ENCODE data around the gene NIPAL3. TPM values are rescaled to one million over a fixed set of nuclear protein-coding genes. Genes with fewer than 3 reads are reported as not detected.

Gene NIPAL3
- total RNA-seq, 4 donors from 2014 or later, result 25.0 to 36.5 (median 31.3) TPM

DNA sequence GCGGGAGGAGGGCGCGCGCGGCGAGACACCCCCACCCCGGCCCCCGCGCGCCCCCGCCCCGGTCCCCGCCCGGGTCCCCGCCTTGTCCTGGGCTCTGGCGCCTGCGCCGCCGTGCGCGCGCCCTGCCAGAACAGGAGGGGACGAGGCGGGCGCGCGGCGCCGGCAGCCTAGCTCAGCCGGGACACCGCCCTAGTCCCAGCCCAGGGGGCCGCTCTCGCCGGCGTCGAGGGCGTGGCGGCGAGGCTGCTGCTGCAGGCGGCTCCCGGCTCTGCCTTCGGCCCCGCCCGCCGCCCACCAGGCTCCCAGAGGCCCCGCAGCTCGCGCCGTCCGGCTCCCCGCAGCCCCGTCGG is 87.1 kb downstream of the NIPAL3 start, which contains the start of gene RCAN3:
Gene RCAN3, plus strand, starts transcription at position 128 of the 350 bp plus-strand sequence. CDS start 11,537 bp downstream, outside the sequence.
- peaks cover 5 to 48% (median 13%) of the 10 kb centered on the region in 3 donors for H3K4me1 ChIP-seq
- no peaks in the 10 kb centered on the region for H3K9me3 ChIP-seq
- no peaks in the 10 kb centered on the region for H3K27me3 ChIP-seq
- H3K27ac ChIP-seq, result peak within 1 kb of the TSS; percentile 89 to 94 (median 92)
- H3K36me3 ChIP-seq, result peaks cover 0 to 1% (median 0%) of the 10 kb centered on the region in 3 donors
- peak within 1 kb of the TSS; percentile 64 to 87 (median 68) for H3K4me3 ChIP-seq
- intact Hi-C loops (cut with DNase I), result no loop called here
- peak in 2 of 4 donors; percentile 24 to 44 for TF ChIP-seq POLR2A (IDR thresholded peaks at IDR 0.05)
- TF ChIP-seq, protein P1, sequence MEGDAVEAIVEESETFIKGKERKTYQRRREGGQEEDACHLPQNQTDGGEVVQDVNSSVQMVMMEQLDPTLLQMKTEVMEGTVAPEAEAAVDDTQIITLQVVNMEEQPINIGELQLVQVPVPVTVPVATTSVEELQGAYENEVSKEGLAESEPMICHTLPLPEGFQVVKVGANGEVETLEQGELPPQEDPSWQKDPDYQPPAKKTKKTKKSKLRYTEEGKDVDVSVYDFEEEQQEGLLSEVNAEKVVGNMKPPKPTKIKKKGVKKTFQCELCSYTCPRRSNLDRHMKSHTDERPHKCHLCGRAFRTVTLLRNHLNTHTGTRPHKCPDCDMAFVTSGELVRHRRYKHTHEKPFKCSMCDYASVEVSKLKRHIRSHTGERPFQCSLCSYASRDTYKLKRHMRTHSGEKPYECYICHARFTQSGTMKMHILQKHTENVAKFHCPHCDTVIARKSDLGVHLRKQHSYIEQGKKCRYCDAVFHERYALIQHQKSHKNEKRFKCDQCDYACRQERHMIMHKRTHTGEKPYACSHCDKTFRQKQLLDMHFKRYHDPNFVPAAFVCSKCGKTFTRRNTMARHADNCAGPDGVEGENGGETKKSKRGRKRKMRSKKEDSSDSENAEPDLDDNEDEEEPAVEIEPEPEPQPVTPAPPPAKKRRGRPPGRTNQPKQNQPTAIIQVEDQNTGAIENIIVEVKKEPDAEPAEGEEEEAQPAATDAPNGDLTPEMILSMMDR (IDR thresholded peaks at IDR 0.05), result no peak
- WGBS, 2 donors, result 0% methylated on average over 1 of the region's 53 CpGs; no CpG with 5 or more reads in 1 of the 2 donors
- DNase-seq, result peak; percentile 26

DNA sequence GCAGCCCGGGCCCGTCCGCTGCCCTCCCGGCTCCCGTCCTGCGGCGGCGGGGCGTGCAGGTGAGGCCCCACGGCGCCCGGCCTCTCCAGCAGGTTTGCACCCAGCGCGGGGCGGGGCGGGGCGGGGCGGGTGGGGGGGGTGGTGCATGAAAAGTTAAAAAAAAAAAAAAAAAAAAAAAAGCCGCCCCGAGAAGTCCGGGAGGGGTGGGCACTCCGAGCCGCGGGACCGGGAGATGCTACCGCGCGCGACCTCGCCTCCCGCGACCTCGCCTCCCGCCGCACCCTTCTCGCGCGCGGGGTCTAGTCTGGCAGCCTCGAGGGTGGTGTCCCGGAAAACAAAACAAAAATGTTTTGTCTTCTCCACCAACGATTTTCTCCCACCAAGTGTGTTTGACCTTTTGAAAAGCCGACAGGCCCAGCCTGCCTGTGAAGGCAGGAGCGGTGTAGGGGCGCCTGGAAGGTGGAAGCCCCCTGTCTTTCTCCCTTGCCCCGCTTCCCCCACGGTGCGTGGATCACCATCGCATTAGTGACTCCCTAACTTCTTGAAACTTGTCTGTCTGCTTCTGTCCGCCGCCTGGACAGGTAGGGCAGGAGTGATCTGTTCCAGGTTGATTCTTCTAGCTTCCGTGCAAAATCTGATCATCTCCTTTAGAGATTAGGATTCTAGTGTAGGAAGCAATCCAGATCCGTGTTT is 87.6 kb downstream of the NIPAL3 start:
- H3K27me3 ChIP-seq, result no peaks in the 10 kb centered on the region
- intact Hi-C loops (cut with DNase I), result no loop called here
- H3K4me1 ChIP-seq, result peaks cover 5 to 48% (median 13%) of the 10 kb centered on the region in 3 donors
- TF ChIP-seq, protein P1 (IDR thresholded peaks at IDR 0.05), result no peak
- TF ChIP-seq POLR2A (IDR thresholded peaks at IDR 0.05), result peak in 1 of 4 donors; percentile 3
- no peak for DNase-seq
- peak overlapping the region; percentile 89 to 94 (median 92) for H3K27ac ChIP-seq
- 2 to 3% methylated on average over 30 to 34 of the region's 53 CpGs for WGBS, 2 donors
- H3K36me3 ChIP-seq, result peaks cover 0 to 7% (median 0%) of the 10 kb centered on the region in 3 donors
- no peaks in the 10 kb centered on the region for H3K9me3 ChIP-seq
- peak overlapping the region; percentile 64 to 87 (median 68) for H3K4me3 ChIP-seq

DNA sequence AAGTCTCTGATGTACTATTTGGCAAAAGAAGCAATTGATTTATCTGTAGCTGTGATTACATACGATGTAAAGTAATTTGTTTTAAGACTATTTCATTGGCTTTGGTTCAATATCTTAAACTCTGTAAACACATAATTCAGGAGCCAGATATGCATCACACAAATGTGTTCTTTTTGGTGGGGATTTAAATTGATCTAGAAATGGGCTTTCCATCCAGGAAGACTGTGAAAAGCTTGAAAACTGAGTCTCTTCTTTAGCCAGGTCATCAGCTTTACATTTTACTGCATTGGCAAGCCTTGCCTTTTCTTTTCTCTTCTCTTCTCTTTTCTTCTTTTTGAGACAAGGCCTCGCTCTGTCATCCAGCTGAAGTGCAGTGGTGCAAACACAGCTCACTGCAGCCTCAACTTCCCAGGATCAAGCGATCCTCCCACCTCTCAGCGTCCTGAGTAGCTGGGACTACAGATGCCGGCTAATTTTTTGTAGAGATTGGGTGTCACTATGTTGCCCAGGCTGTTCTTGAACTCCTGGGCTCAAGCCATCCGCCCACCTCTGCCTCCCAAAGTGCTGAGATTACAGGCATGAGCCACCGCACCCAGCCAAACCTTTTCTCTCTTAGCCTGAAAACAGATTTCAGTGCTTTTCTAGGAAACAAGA is 88.4 kb downstream of the NIPAL3 start:
- no peak for TF ChIP-seq POLR2A (IDR thresholded peaks at IDR 0.05)
- TF ChIP-seq, protein P1 (IDR thresholded peaks at IDR 0.05), result no peak
- no peaks in the 10 kb centered on the region for H3K27me3 ChIP-seq
- H3K4me1 ChIP-seq, result peaks cover 5 to 48% (median 13%) of the 10 kb centered on the region in 3 donors
- H3K27ac ChIP-seq, result peak overlapping the region; percentile 89 to 94 (median 92)
- no peak for DNase-seq
- 49 to 73% methylated on average over 4 to 6 of the region's 7 CpGs for WGBS, 2 donors
- no peaks in the 10 kb centered on the region for H3K9me3 ChIP-seq
- intact Hi-C loops (cut with DNase I), result no loop called here
- peaks cover 0 to 7% (median 0%) of the 10 kb centered on the region in 3 donors for H3K36me3 ChIP-seq
- H3K4me3 ChIP-seq, result peak overlapping the region; percentile 64 to 87 (median 68)

DNA sequence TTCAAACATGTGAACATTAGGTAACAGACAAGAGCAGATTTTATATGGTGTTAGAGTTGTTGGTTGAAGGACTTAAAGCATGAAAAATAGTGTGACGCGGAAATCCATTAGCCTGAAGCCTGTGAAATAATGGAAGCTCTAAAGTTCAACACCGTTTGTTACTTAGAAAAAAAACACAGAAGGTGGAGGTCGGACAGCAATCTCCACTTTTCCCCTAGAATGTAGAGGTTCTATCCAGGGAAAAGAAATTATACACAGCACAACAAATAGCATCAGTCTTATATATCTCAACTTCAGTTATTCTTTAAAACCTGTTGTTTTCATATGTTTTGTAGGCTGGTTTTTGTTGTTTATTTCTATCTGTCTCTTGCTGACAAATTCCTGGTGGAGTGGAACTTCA is 89.0 kb downstream of the NIPAL3 start:
- H3K36me3 ChIP-seq, result peaks cover 0 to 7% (median 0%) of the 10 kb centered on the region in 3 donors
- no peak for DNase-seq
- H3K4me3 ChIP-seq, result peak overlapping the region in 1 of 4 donors; percentile 71
- TF ChIP-seq, protein P1 (IDR thresholded peaks at IDR 0.05), result no peak
- TF ChIP-seq POLR2A (IDR thresholded peaks at IDR 0.05), result no peak
- no peaks in the 10 kb centered on the region for H3K27me3 ChIP-seq
- no peaks in the 10 kb centered on the region for H3K9me3 ChIP-seq
- WGBS, 2 donors, result 86 to 89% methylated on average over 4 of the region's 4 CpGs
- intact Hi-C loops (cut with DNase I), result no loop called here
- H3K27ac ChIP-seq, result peak overlapping the region in 2 of 4 donors; percentile 33 to 89
- H3K4me1 ChIP-seq, result peaks cover 5 to 48% (median 13%) of the 10 kb centered on the region in 3 donors

DNA sequence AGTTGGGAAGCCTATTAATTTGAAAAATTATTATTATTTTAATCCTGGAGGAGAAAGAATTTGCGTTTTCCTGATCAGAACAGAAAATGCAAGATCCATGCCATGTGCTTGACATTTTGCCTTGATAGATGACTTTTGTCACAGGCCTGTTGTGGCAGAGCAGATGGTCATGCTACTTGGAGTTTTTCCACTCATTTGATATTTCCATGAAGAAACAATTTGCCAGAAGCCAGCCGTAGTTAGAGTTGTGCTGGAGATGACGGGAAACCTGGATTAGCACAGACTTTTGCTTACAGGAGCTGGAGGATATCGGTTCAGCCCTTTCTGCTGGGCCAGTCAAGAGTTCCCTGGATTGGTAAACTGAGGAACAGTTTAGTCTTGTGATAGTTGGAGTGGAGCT is 90.2 kb downstream of the NIPAL3 start:
- no peaks in the 10 kb centered on the region for H3K27me3 ChIP-seq
- no peak overlapping the region for H3K27ac ChIP-seq
- no peaks in the 10 kb centered on the region for H3K9me3 ChIP-seq
- H3K4me1 ChIP-seq, result peaks cover 5 to 48% (median 13%) of the 10 kb centered on the region in 3 donors
- intact Hi-C loops (cut with DNase I), result no loop called here
- peaks cover 0 to 7% (median 0%) of the 10 kb centered on the region in 3 donors for H3K36me3 ChIP-seq
- no peak overlapping the region for H3K4me3 ChIP-seq
- TF ChIP-seq POLR2A (IDR thresholded peaks at IDR 0.05), result no peak
- TF ChIP-seq, protein P1 (IDR thresholded peaks at IDR 0.05), result no peak
- 68 to 76% methylated on average over 3 to 4 of the region's 4 CpGs for WGBS, 2 donors
- DNase-seq, result no peak
